Esophagus squamous epithelium (tissue), 4 donors: ENCODE results near the gene RBM6.

Source experiments
- POLR2A ChIP-seq, 4 donors: fragments of 450-650 bp; IDR thresholded peaks; one replicate each; pipeline ENCODE4 v1.6.1; 2017; ENCODE audit warnings: antibody characterized with exemption in 4 of 4, mild to moderate bottlenecking in 4 of 4, moderate library complexity in 3 of 4
- TF ChIP-seq, protein P1 (sequence below), 6 experiments: fragments of 450-650 bp in 4 of 6; fragments of 200-600 bp in 2 of 6; sonication (generic) in 2 of 6; IDR thresholded peaks; one replicate each; pipeline ENCODE4 v1.5.1; 2016 to 2019; ENCODE audit warnings: antibody characterized with exemption in 6 of 6, mild to moderate bottlenecking in 4 of 6, moderate library complexity in 4 of 6

DNA sequence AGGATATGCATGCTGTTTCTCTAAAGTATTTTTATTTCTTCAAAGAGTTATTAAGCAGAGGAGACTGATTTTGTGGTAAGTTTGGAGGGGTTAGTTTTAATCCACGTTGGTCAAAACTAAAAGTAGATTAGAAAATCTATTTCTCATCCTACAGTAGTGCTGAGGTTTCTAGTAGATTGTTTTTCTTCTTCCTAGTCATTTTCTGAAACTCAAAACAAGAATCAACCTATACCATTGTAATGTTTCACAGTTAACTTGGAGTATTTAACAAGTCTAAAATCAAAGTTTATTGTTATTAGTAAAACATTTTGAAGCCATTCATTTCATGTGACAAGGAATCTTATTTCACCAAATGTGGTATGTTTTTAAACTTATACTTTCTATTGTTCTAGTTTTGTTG lies 57.9 kb downstream of the RBM6 start:
- TF ChIP-seq, protein P1, sequence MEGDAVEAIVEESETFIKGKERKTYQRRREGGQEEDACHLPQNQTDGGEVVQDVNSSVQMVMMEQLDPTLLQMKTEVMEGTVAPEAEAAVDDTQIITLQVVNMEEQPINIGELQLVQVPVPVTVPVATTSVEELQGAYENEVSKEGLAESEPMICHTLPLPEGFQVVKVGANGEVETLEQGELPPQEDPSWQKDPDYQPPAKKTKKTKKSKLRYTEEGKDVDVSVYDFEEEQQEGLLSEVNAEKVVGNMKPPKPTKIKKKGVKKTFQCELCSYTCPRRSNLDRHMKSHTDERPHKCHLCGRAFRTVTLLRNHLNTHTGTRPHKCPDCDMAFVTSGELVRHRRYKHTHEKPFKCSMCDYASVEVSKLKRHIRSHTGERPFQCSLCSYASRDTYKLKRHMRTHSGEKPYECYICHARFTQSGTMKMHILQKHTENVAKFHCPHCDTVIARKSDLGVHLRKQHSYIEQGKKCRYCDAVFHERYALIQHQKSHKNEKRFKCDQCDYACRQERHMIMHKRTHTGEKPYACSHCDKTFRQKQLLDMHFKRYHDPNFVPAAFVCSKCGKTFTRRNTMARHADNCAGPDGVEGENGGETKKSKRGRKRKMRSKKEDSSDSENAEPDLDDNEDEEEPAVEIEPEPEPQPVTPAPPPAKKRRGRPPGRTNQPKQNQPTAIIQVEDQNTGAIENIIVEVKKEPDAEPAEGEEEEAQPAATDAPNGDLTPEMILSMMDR (IDR thresholded peaks at IDR 0.05) = no peak
- no peak for TF ChIP-seq POLR2A (IDR thresholded peaks at IDR 0.05)
